SHP77 (cell line): Measurements from ENCODE around the gene ZNF438.
"Not testable (repeated sequence)": the region's sequence is repeated elsewhere in the genome, so short reads cannot be mapped to it uniquely, and the experiment has no call there.

Source experiments
- DNase-seq, 2 experiments: peaks; one replicate each; lab custom pipeline; 2025; lab: John Stamatoyannopoulos, UW

Gene ZNF438

GRCh38 chr10:30935078-30935477 is 96.6 kb downstream of the ZNF438 start:
- DNase-seq: no peak

DNA sequence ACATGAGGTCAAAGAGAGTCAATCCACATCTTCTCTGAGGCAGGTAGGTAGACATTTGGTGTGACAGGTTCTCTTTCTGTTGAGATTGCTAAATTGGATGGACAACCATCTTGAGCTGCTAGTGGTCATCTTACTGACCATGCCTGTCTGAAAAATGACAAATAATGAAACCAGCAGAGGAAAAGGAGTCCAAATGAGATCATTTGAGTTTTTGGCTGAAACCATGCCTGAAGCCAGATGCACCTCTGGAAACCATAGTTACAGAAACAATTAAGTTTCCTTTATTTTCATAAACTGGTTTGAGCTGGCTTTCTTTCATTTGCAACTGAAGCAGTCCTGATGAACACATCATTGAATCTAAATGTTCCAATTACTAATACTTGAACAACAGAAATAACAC is 100.6 kb downstream of the ZNF438 start:
- DNase-seq: no peak

DNA sequence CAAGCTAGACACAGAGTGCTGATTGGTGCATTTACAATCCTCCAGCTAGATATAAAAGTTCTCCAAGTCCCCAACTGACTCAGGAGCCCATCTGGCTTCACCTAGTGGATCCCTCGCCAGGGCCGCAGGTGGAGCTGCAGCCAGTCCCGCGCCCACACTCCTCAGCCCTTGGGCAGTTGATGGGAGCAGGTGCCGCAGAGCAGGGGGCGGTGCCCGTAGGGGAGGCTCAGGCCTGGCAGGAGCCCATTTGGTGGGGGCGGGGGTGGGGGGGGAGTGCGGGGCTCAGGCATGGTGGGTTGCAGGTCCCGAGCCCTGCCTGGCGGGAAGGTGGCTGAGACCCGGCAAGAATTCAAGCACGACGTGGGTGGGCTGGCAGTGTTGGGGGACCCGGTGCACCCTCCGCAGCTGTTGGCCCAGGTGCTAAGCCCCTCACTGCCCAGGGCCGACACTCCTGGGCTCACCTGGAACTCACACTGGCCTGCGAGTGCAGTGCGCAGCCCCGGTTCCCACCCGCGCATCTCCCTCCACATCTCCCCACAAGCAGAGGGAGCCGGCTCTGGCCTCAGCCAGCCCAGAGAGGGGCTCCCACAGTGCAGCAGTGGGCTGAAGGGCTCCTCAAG is 101.7 kb downstream of the ZNF438 start:
- DNase-seq: no peak

DNA sequence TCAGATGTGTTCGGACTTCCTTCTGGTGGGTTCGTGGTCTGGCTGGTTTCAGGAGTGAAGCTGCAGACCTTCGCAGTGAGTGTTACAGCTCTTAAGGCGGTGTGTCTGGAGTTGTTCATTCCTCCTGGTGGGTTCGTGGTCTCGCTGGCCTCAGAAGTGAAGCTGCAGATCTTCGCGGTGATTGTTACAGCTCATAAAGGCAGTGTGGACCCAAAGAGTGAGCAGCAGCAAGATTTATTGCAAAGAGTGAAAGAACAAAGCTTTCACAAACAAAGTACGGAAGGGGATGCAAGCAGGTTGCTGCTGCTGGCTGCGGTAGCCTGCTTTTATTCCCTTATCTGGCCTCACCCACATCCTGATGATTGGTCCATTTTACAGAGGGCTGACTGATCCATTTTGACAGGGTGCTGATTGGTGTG is 102.3 kb downstream of the ZNF438 start:
- DNase-seq: not testable (repeated sequence)

- no peak for DNase-seq
These were observed 102.9 kb downstream of the ZNF438 start for GRCh38 chr10:30928742-30929141.

DNA sequence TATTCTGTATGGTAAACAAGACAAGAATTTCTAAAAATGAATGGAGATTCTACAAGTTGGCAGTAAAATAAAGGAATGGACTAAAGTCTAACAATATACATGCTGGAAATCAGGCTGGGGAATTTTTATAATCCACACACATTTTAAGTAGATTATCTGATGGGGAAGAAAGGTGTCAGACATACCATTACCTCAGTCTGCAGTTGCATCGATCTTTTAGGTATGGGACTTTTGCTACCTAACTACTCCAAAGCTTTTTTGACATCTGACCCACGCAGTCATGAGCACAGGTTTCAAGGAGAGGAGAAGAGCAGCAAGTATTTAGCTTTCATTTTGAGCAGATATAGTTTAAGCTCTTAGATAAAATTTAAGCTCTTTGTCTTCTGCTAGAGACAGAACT is 113.0 kb downstream of the ZNF438 start:
- no peak for DNase-seq

GRCh38 chr10:30917789-30918188 is 113.9 kb downstream of the ZNF438 start:
- no peak for DNase-seq

DNA sequence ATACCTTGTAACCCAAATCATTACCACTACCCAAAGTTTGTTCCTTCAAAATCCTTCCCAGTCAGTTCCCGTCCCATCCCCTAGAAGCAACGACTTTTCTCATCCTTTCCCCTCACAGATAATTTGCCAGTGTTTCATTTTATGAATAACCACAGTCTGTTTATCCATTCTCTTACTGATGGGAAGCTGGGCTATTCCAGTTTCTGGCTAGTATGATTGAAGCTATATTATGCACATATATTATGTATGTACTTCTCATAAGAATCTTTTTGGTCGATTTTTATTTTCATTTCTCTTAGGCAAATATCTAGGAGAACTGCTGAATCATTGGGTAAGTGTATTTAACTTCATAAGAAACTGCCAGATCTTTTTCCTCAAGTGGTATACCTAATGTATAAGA is 114.6 kb downstream of the ZNF438 start:
- no peak for DNase-seq

DNA sequence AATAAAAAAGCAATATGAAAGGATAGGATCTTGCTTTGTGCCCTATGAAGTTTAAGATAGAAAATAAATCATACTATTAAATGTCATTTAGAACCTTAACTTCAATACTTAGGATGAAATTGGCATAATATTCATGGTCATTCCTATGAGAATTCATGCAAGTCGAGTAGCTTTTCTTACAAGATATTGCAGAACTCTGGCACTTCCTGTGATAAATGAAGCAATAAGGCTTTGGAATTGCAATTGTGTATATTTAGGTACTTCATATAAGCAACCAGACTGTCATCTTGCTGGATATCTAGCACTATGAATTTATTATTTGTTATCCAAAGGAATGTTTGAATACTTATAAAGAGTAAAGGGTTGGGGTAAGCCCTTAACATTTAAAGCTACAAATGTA is 116.5 kb downstream of the ZNF438 start:
- no peak for DNase-seq

- no peak for DNase-seq
These were observed 120.3 kb downstream of the ZNF438 start for GRCh38 chr10:30911303-30911863.

- DNase-seq: no peak
These were observed 128.1 kb downstream of the ZNF438 start for GRCh38 chr10:30903397-30904138.

DNA sequence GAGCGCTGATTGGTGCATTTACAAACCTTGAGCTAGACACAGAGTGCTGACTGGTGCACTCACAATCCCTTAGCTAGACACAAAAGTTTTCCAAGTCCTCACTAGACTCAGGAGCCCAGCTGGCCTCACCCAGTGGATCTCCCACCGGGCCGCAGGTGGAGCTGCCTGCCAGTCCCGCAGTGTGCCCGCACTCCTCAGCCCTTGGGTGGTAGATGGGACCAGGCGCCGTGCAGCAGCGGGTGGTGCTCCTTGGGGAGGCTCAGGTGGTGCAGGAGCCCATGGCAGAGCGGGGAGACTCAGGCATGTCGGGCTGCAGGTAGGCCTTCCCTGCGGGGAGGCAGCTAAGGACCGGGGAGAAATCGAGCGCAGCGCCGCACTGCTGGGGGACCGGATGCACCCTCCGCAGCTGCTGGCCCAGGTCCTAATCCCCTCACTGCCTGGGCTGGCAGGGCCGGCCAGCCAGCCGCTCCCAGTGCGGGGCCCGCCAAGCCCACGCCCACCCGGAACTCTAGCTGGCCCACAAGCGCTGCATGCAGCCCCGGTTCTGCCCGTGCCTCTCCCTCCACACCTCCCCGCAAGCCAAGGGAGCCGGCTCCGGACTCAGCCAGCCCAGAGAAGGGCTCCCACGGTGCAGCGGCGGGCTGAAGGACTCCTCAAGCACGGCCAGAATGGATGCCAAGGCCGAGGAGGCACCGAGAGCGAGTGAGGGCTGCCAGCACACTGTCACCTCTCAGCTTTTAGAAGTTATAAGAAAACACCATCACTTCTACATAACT is 128.9 kb downstream of the ZNF438 start:
- DNase-seq: no peak

DNA sequence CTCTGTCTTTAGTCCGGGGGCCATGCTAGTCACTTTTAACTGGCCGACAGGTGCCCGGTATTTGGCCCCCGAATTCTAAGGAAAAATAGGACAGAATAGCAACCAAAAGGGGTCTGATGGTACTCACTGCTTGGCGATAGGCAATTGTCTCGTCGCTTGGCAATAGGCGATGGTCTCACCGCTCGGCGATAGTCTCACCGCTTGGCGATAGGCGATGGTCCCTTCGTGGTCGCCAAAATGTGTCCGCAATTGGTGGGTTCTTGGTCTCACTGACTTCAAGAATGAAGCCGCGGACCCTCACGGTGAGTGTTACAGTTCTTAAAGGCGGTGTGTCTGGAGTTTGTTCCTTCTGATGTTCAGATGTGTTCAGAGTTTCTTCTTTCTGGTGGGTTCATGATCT is 130.2 kb downstream of the ZNF438 start:
- not testable (repeated sequence) for DNase-seq

GRCh38 chr10:30898964-30899363 is 132.7 kb downstream of the ZNF438 start:
- DNase-seq: no peak

- DNase-seq: no peak
These were observed 134.1 kb downstream of the ZNF438 start for GRCh38 chr10:30897547-30897946.

DNA sequence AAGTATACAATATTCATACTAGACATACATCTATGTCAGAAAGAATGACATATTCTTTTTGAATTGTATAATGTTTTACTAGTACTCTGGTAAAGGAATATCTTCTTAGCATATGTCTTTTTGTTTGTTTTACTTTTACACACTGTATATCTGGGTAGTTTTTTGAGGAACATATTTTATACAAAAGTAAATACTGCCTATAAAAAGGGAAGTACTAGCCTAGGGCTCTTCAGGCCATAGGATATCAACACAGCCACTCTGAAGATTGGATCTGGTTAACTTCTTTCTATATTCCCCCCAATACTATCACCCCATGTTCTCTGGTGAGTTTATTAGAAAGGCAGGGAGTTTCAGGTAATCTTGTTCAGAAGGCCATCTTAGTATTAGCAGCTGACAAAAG is 134.6 kb downstream of the ZNF438 start:
- no peak for DNase-seq

DNA sequence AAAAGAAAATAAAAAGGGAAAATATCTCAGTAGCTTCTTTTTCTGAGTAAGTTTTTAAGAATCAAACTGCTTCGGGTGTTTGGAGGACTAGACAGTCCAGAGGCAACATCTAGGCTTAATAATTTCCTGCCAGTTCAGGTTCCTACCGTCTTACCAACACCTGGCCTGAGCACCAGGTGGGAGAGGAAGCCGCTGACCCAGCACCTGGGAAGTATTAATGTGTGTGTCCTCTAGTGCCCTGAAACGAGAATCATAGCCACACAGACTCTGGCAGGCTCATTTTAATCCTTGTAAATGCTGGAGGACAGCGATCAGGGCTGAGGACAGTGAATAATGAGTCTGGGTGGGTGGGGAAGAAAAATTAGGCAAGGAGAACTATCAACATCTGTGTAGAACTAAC is 137.4 kb downstream of the ZNF438 start:
- no peak for DNase-seq

DNA sequence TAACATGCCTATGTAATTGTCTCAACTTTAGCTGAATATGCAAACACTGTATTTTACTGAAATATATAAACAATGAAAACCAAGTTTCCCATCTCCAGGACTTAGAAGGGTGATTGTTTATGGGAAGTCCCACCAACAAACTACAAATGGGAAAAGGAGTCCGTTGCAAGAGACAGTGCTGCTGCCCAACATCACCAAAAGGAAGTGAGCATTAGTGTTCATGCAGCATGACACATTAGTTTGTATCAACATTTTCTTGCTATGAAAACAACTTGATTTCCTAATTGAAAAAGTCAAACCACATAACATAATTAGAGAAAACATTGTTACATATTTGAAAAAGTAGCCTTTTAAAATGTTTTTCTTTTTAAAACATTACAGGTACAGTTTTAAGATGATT is 138.5 kb downstream of the ZNF438 start:
- DNase-seq: no peak

- no peak for DNase-seq
These were observed 143.8 kb downstream of the ZNF438 start for GRCh38 chr10:30887839-30888238.

GRCh38 chr10:30885423-30885822 is 146.2 kb downstream of the ZNF438 start:
- DNase-seq: no peak

DNA sequence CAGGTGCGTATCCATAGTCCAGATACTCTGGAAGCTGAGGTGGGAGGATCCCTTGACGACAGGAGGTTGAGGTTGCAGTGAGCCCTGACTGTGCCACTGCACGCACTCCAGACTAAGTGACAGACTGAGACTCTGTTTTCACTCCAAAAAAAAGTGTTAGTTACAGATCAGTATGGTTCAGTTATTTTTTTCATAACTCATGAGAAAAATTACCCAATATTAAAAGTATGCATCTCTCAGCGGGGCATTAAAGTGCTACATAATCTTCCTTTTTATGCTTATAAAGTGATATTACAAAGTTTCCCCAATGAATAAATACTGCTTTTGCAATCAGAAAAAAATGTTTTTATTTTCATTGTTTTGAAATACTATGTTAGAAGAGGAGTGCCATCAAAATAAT is 147.9 kb downstream of the ZNF438 start:
- DNase-seq: no peak

- no peak for DNase-seq
These were observed 148.5 kb downstream of the ZNF438 start for GRCh38 chr10:30883116-30883515.

- no peak for DNase-seq
These were observed 149.4 kb downstream of the ZNF438 start for GRCh38 chr10:30882281-30882680.
